MM.1S (cell line): Measurements from ENCODE around the gene CHCHD6.

Source experiments
- DNase-seq: peaks from one replicate; pipeline ENCODE4 v3.0.0-alpha.2; 2015
- H2AFZ ChIP-seq: fragments of 300-600 bp; sonication (generic); 2 replicates; pipeline ENCODE4 v1.6.0; 2016; ENCODE audit warnings: antibody characterized with exemption, low read length
- H3F3A ChIP-seq: fragments of 300-600 bp; sonication (generic); 2 replicates; pipeline ENCODE4 v1.6.1; 2016; ENCODE audit warnings: mild to moderate bottlenecking, antibody characterized with exemption, low read length, moderate library complexity, mixed read lengths; ENCODE audit not compliant: insufficient read depth
- H3K27ac ChIP-seq: fragments of 300-600 bp; sonication (generic); 2 replicates; pipeline ENCODE4 v1.5.1; 2016; ENCODE audit warnings: mild to moderate bottlenecking, low read length
- H3K27me3 ChIP-seq: fragments of 300-600 bp; sonication (generic); replicated peaks from 2 replicates; pipeline ENCODE4 v1.6.0; 2016; ENCODE audit warnings: low read length; ENCODE audit not compliant: insufficient read depth
- H3K36me3 ChIP-seq: fragments of 300-600 bp; sonication (generic); replicated peaks from 2 replicates; pipeline ENCODE4 v1.6.1; 2016; ENCODE audit warnings: mild to moderate bottlenecking, low read length, mixed read lengths; ENCODE audit not compliant: insufficient read depth
- H3K4me1 ChIP-seq: fragments of 300-600 bp; sonication (generic); 2 replicates; pipeline ENCODE4 v1.6.1; 2016; ENCODE audit warnings: low read length, mixed read lengths
- H3K4me2 ChIP-seq: fragments of 300-600 bp; sonication (generic); 2 replicates; pipeline ENCODE4 v1.6.0; 2016; ENCODE audit warnings: low read depth, low read length
- H3K4me3 ChIP-seq: fragments of 300-600 bp; sonication (generic); 2 replicates; pipeline ENCODE4 v1.5.1; 2016; ENCODE audit warnings: low read length, mixed read lengths
- H3K79me2 ChIP-seq: fragments of 300-600 bp; sonication (generic); 2 replicates; pipeline ENCODE4 v1.6.1; 2016; ENCODE audit warnings: mixed run types, low read length, mixed read lengths
- H3K9ac ChIP-seq: fragments of 300-600 bp; sonication (generic); 2 replicates; pipeline ENCODE4 v1.6.1; 2016; ENCODE audit warnings: low read length, mixed read lengths
- H3K9me2 ChIP-seq: fragments of 300-600 bp; sonication (generic); replicated peaks from 2 replicates; pipeline ENCODE4 v1.6.1; 2016; ENCODE audit warnings: mild to moderate bottlenecking, low read length, mixed read lengths; ENCODE audit not compliant: insufficient read depth
- H3K9me3 ChIP-seq: fragments of 300-600 bp; sonication (generic); replicated peaks from 2 replicates; pipeline ENCODE4 v1.6.1; 2016; ENCODE audit warnings: mild to moderate bottlenecking, low read length, mixed read lengths; ENCODE audit not compliant: insufficient read depth
- H4K20me1 ChIP-seq: fragments of 300-600 bp; sonication (generic); 2 replicates; pipeline ENCODE4 v1.6.1; 2016; ENCODE audit warnings: mild to moderate bottlenecking, low read length, moderate library complexity, mixed read lengths; ENCODE audit not compliant: insufficient read depth
- CTCF ChIP-seq: fragments of 300-600 bp; sonication (generic); IDR thresholded peaks from 2 replicates; pipeline ENCODE4 v1.5.1; 2016; ENCODE audit warnings: antibody characterized with exemption, low read length, mixed read lengths
- EZH2 ChIP-seq: fragments of 300-600 bp; sonication (generic); optimal IDR thresholded peaks from 2 replicates; pipeline ENCODE3; 2017; ENCODE audit warnings: low read depth, mild to moderate bottlenecking, antibody characterized with exemption, low read length, mixed read lengths
- EZH2phosphoT487 ChIP-seq: fragments of 300-600 bp; sonication (generic); IDR thresholded peaks from 2 replicates; pipeline ENCODE4 v1.6.1; 2018; ENCODE audit warnings: antibody characterized with exemption, low read length

Gene CHCHD6

DNA sequence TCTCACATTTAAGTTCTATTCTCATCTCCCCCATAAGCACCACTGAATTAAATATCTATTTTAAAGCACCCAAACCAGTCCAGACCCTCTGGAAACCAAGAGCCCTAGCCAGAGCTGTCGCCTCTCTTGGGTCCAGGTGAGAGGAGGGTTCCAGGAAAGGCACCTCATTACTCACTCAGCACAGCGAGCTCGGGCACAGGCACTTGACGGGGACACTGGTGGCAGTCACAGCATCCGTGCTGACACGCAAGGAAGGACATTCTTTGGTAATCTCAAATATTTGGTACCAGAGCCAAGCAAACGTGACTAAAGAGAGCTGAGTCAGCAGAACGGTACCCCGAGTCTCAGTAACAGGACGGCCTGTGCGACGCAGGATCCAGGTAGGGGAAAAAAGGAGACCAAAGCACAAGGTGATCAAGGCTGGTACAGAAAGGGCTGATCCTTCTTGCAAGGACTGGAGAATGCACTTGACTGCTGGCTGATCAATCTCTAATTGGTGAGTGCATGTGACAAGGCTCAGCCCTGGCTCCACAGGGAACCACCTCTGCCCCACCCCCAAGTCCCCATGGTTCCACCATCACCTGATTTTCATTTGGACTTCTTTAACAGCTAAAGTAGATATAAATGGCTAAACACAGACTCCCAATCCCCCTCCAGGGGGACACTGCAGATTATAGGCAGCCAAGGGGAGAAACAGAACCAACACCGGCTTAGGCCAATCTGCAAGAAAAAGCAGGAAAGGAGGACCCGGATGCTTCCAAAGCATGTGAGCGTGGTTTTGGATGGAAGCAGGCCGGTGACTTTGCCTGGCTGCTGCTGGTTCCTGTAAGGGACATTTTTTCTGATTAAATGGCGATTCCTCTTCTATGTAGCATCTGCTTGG is 61.4 kb downstream of the CHCHD6 start:
- TF ChIP-seq CTCF (no peak), EZH2phosphoT487 (no peak), EZH2 (no peak)
- H3K4me2 ChIP-seq: no peak overlapping the region
- H3K79me2 ChIP-seq: no peaks in the 10 kb centered on the region
- H2AFZ ChIP-seq: no peak overlapping the region
- no peak overlapping the region for H3K9ac ChIP-seq
- H3K27me3 ChIP-seq: no peaks in the 10 kb centered on the region
- no peak for DNase-seq
- no peak overlapping the region for H3K27ac ChIP-seq
- H3K36me3 ChIP-seq: no peaks in the 10 kb centered on the region
- H3K9me2 ChIP-seq: no peaks in the 10 kb centered on the region
- H4K20me1 ChIP-seq: no peaks in the 10 kb centered on the region
- no peaks in the 10 kb centered on the region for H3F3A ChIP-seq
- H3K9me3 ChIP-seq: no peaks in the 10 kb centered on the region
- H3K4me1 ChIP-seq: no peaks in the 10 kb centered on the region
- no peak overlapping the region for H3K4me3 ChIP-seq

- DNase-seq: no peak
- Histone ChIP-seq H3K9me2 (no peaks in the 10 kb centered on the region), H3K9ac (no peak overlapping the region), H3K27me3 (no peaks in the 10 kb centered on the region), H3K4me3 (no peak overlapping the region), H4K20me1 (no peaks in the 10 kb centered on the region), H2AFZ (no peak overlapping the region), H3K4me2 (no peak overlapping the region), H3K79me2 (no peaks in the 10 kb centered on the region), H3K36me3 (no peaks in the 10 kb centered on the region), H3F3A (no peaks in the 10 kb centered on the region), H3K9me3 (no peaks in the 10 kb centered on the region), H3K27ac (no peak overlapping the region), H3K4me1 (no peaks in the 10 kb centered on the region)
- TF ChIP-seq EZH2phosphoT487: no peak
- TF ChIP-seq EZH2: no peak
- no peak for TF ChIP-seq CTCF
These were observed 62.6 kb downstream of the CHCHD6 start for GRCh38 chr3:126766653-126767052.

GRCh38 chr3:126768903-126769302 is 64.9 kb downstream of the CHCHD6 start:
- no peaks in the 10 kb centered on the region for H3K27me3 ChIP-seq
- no peaks in the 10 kb centered on the region for H3K4me1 ChIP-seq
- H3K79me2 ChIP-seq: no peaks in the 10 kb centered on the region
- no peak overlapping the region for H3K4me2 ChIP-seq
- no peak overlapping the region for H3K27ac ChIP-seq
- H3F3A ChIP-seq: no peaks in the 10 kb centered on the region
- H3K4me3 ChIP-seq: no peak overlapping the region
- H3K36me3 ChIP-seq: no peaks in the 10 kb centered on the region
- no peak overlapping the region for H2AFZ ChIP-seq
- DNase-seq: no peak
- no peaks in the 10 kb centered on the region for H3K9me3 ChIP-seq
- H3K9me2 ChIP-seq: no peaks in the 10 kb centered on the region
- no peak overlapping the region for H3K9ac ChIP-seq
- no peak for TF ChIP-seq EZH2
- H4K20me1 ChIP-seq: no peaks in the 10 kb centered on the region

DNA sequence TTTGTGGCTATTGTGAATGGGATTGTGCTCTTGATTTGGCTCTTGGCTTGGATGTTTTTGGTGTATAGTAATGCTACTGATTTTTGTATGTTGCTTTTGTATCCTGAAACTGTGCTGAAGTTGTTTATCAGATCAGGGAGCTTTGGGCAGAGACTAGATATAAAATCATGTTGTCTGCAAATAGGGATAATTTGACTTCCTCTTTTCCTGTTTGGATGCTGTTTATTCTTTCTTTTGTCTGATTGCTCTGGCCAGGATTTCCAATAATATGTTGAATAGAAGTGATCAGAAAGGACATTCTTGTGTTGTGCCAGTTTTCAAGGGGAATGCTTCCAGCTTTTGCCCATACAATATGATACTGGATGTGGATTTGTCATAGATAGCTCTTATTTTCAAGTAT is 66.1 kb downstream of the CHCHD6 start:
- Histone ChIP-seq H3K4me3 (no peak overlapping the region), H3K4me2 (no peak overlapping the region), H2AFZ (no peak overlapping the region), H3K9me3 (no peaks in the 10 kb centered on the region), H3K36me3 (no peaks in the 10 kb centered on the region), H4K20me1 (no peaks in the 10 kb centered on the region), H3K4me1 (no peaks in the 10 kb centered on the region), H3F3A (no peaks in the 10 kb centered on the region), H3K27me3 (no peaks in the 10 kb centered on the region), H3K9ac (no peak overlapping the region), H3K79me2 (no peaks in the 10 kb centered on the region), H3K27ac (no peak overlapping the region), H3K9me2 (no peaks in the 10 kb centered on the region)
- no peak for DNase-seq
- TF ChIP-seq EZH2phosphoT487: no peak
- no peak for TF ChIP-seq EZH2
- TF ChIP-seq CTCF: no peak
